ENCODE results near the gene PIK3CA. TPM values are rescaled to one million over a fixed set of nuclear protein-coding genes. Genes with fewer than 3 reads are reported as not detected.
"Not testable (repeated sequence)": the region's sequence is repeated elsewhere in the genome, so short reads cannot be mapped to it uniquely, and the experiment has no call there.

Gene PIK3CA
- total RNA-seq, 1 experiment from 2014 or later = 27.6 TPM

GRCh38 chr3:179200790-179201189, 52.6 kb downstream of the PIK3CA start:
- no peaks in the 10 kb centered on the region for H3K36me3 ChIP-seq (ENCODE audit: control insufficient read depth, insufficient read depth, low read length)
- ATAC-seq = no peak
- H3K4me3 ChIP-seq (ENCODE audit: low read depth in 2 of 2, low read length in 2 of 2) = no peak overlapping the region
- DNase-seq (ENCODE audit: low read depth, low spot score) = no peak
- H3K27me3 ChIP-seq (ENCODE audit: control insufficient read depth, insufficient read depth, low read length) = no peaks in the 10 kb centered on the region
- no peak for TF ChIP-seq REST (IDR thresholded peaks at IDR 0.05; ENCODE audit: insufficient read depth in 1 of 2, low read depth in 2 of 2, low read length in 1 of 2)
- TF ChIP-seq CTCF (IDR thresholded peaks at IDR 0.05) = no peak
- CTCF ChIA-PET = no interaction called here
- in situ Hi-C loops (cut with HindIII; ENCODE audit: low pct_unique_long_range_greater_than_20kb, low sequenced_read_pairs) (no loop called here), intact Hi-C loops (cut with micrococcal nuclease; ENCODE audit: unreplicated experiment) (no loop called here)
- BruUV-seq (replicated peaks) = no TSS peak
- POLR2A ChIA-PET = no interaction called here
- no peaks in the 10 kb centered on the region for H3K9me3 ChIP-seq (ENCODE audit: control insufficient read depth, insufficient read depth, low read depth, low read length)
- no peaks in the 10 kb centered on the region; the same call in 1 of the 2 replicates for H3K4me1 ChIP-seq (ENCODE audit: control insufficient read depth, insufficient read depth, low read length)
- H3K27ac ChIP-seq (ENCODE audit: low read length) = no peak overlapping the region

- POLR2A ChIA-PET; H3K9me3 ChIP-seq (ENCODE audit: control insufficient read depth, insufficient read depth, low read depth, low read length); H3K27ac ChIP-seq (ENCODE audit: low read length); DNase-seq (ENCODE audit: low read depth, low spot score); ATAC-seq; H3K36me3 ChIP-seq (ENCODE audit: control insufficient read depth, insufficient read depth, low read length); CTCF ChIA-PET; H3K4me3 ChIP-seq (ENCODE audit: low read depth in 2 of 2, low read length in 2 of 2); in situ Hi-C loops (cut with HindIII; ENCODE audit: low pct_unique_long_range_greater_than_20kb, low sequenced_read_pairs); intact Hi-C loops (cut with micrococcal nuclease; ENCODE audit: unreplicated experiment); BruUV-seq (replicated peaks); H3K4me1 ChIP-seq (ENCODE audit: control insufficient read depth, insufficient read depth, low read length); H3K27me3 ChIP-seq (ENCODE audit: control insufficient read depth, insufficient read depth, low read length): not testable (repeated sequence)
These were observed 67.4 kb downstream of the PIK3CA start for GRCh38 chr3:179215550-179215949.

GRCh38 chr3:179218213-179218612, 70.1 kb downstream of the PIK3CA start:
- H3K4me3 ChIP-seq (ENCODE audit: low read depth in 2 of 2, low read length in 2 of 2); in situ Hi-C loops (cut with HindIII; ENCODE audit: low pct_unique_long_range_greater_than_20kb, low sequenced_read_pairs); intact Hi-C loops (cut with micrococcal nuclease; ENCODE audit: unreplicated experiment); POLR2A ChIA-PET; CTCF ChIA-PET; H3K36me3 ChIP-seq (ENCODE audit: control insufficient read depth, insufficient read depth, low read length); H3K27me3 ChIP-seq (ENCODE audit: control insufficient read depth, insufficient read depth, low read length); H3K9me3 ChIP-seq (ENCODE audit: control insufficient read depth, insufficient read depth, low read depth, low read length); H3K27ac ChIP-seq (ENCODE audit: low read length); ATAC-seq; DNase-seq (ENCODE audit: low read depth, low spot score); H3K4me1 ChIP-seq (ENCODE audit: control insufficient read depth, insufficient read depth, low read length); BruUV-seq (replicated peaks): not testable (repeated sequence)

GRCh38 chr3:179223548-179223947, 75.4 kb downstream of the PIK3CA start:
- ChIA-PET POLR2A (no interaction called here), CTCF (interaction anchor here (0.6 kb wide), 1 partner anchor 1110 kb away, joined by 3 read pairs; no protein-coding TSS in a partner anchor)
- H3K36me3 ChIP-seq (ENCODE audit: control insufficient read depth, insufficient read depth, low read length) = peaks cover 8% of the 10 kb centered on the region; the same call in 1 of the 2 replicates
- intact Hi-C loops (cut with micrococcal nuclease; ENCODE audit: unreplicated experiment) (no loop called here), in situ Hi-C loops (cut with HindIII; ENCODE audit: low pct_unique_long_range_greater_than_20kb, low sequenced_read_pairs) (no loop called here)
- ATAC-seq (no peak), DNase-seq (ENCODE audit: low read depth, low spot score) (no peak)
- H3K27ac ChIP-seq (ENCODE audit: low read length) = no peak overlapping the region
- H3K9me3 ChIP-seq (ENCODE audit: control insufficient read depth, insufficient read depth, low read depth, low read length) = no peaks in the 10 kb centered on the region
- no peak for TF ChIP-seq CTCF (IDR thresholded peaks at IDR 0.05)
- TF ChIP-seq REST (IDR thresholded peaks at IDR 0.05; ENCODE audit: insufficient read depth in 1 of 2, low read depth in 2 of 2, low read length in 1 of 2) = no peak
- no peak for TF ChIP-seq POLR2AphosphoS5 (IDR thresholded peaks at IDR 0.05; ENCODE audit: low read depth, low read length)
- no peak for TF ChIP-seq TCF7L2 (IDR thresholded peaks at IDR 0.05; ENCODE audit: low read depth, low read length)
- TF ChIP-seq SIN3A (IDR thresholded peaks at IDR 0.05; ENCODE audit: borderline replicate concordance, insufficient read depth, low read depth, low read length) = no peak
- no peaks in the 10 kb centered on the region for H3K27me3 ChIP-seq (ENCODE audit: control insufficient read depth, insufficient read depth, low read length)
- H3K4me3 ChIP-seq (ENCODE audit: low read depth in 2 of 2, low read length in 2 of 2) = no peak overlapping the region
- no TSS peak for BruUV-seq (replicated peaks)
- H3K4me1 ChIP-seq (ENCODE audit: control insufficient read depth, insufficient read depth, low read length) = no peaks in the 10 kb centered on the region
